Caco-2 (cell line): ENCODE data around the gene PTPRN2. TPM values are rescaled to one million over a fixed set of nuclear protein-coding genes. Genes with fewer than 3 reads are reported as not detected.
A peak's percentile ranks its signal among the peaks of the same experiment; 100 is the strongest.

Experiments
- BruUV-seq: library from RNA; stranded (reverse); fragments of 400-500 nt; replicated peaks from 2 replicates; lab custom pipeline; 2021; lab: Mats Ljungman, UMichigan
- CTCF ChIA-PET: fragments of 300-600 bp; sonication (Branson Sonifier 250); formaldehyde crosslinking; loops from one replicate; lab custom pipeline; 2022; ENCODE audit warnings: antibody characterized with exemption; lab: Charles Lee
- POLR2A ChIA-PET: fragments of 300-600 bp; sonication (Branson Sonifier 250); formaldehyde crosslinking; loops from one replicate; lab custom pipeline; 2022; ENCODE audit warnings: antibody characterized with exemption; lab: Charles Lee
- DNase-seq, 2 experiments: peaks; one replicate each; pipeline versions ENCODE4 v3.0.0 to v3.0.0-alpha.2; 2020 to 2022
- H3K27me3 ChIP-seq: replicated peaks from 2 replicates; pipeline ENCODE4 v1.6.0; 2011; ENCODE audit warnings: low read length; ENCODE audit not compliant: control insufficient read depth, insufficient read depth
- H3K36me3 ChIP-seq: 2 replicates; pipeline ENCODE4 v1.5.1; 2011; ENCODE audit warnings: low read length; ENCODE audit not compliant: control insufficient read depth, insufficient read depth
- H3K4me1 ChIP-seq: fragments of 250-450 bp; sonication (Bioruptor Pico); 2 replicates; pipeline ENCODE4 v1.5.1; 2020; ENCODE audit warnings: mild to moderate bottlenecking
- H3K4me3 ChIP-seq: 2 replicates; pipeline ENCODE4 v1.5.1; 2011; ENCODE audit warnings: low read depth, mild to moderate bottlenecking, control low read depth, low read length
- H3K9me3 ChIP-seq: fragments of 250-450 bp; sonication (Bioruptor Pico); 2 replicates; pipeline ENCODE4 v1.5.1; 2020; ENCODE audit warnings: mild to moderate bottlenecking, moderate library complexity
- H3K27ac Mint-ChIP-seq: one replicate; pipeline ENCODE4 v1.8.0; 2022; ENCODE audit warnings: mixed read lengths; ENCODE audit not compliant: unreplicated experiment
- H3K27me3 Mint-ChIP-seq: one replicate; pipeline ENCODE4 v1.8.0; 2022; ENCODE audit warnings: mixed read lengths; ENCODE audit not compliant: insufficient read depth, unreplicated experiment
- H3K36me3 Mint-ChIP-seq: one replicate; pipeline ENCODE4 v1.8.0; 2022; ENCODE audit warnings: mild to moderate bottlenecking, mixed read lengths; ENCODE audit not compliant: insufficient read depth, unreplicated experiment
- H3K4me1 Mint-ChIP-seq: one replicate; pipeline ENCODE4 v1.8.0; 2022; ENCODE audit warnings: low read depth, mixed read lengths; ENCODE audit not compliant: unreplicated experiment
- H3K4me3 Mint-ChIP-seq: one replicate; pipeline ENCODE4 v1.8.0; 2022; ENCODE audit warnings: mild to moderate bottlenecking, moderate library complexity, mixed read lengths; ENCODE audit not compliant: unreplicated experiment
- H3K9me3 Mint-ChIP-seq: one replicate; pipeline ENCODE4 v1.8.0; 2022; ENCODE audit warnings: mixed read lengths; ENCODE audit not compliant: unreplicated experiment
- CTCF ChIP-seq, 2 experiments: fragments of 200-600 bp in 1 of 2; IDR thresholded peaks; 1 replicate in 1 of 2; 2 replicates in 1 of 2; pipeline versions ENCODE4 v1.5.1 to v1.8.0; 2011 to 2022; ENCODE audit warnings: antibody characterized with exemption in 1 of 2, control low read depth in 1 of 2, inconsistent platforms in 1 of 2, low read depth in 1 of 2, low read length in 1 of 2, mild to moderate bottlenecking in 1 of 2, moderate library complexity in 1 of 2; ENCODE audit not compliant: insufficient read depth in 1 of 2, severe bottlenecking in 1 of 2, unreplicated experiment in 1 of 2
- intact Hi-C: fragments of 100-400 bp; cut with micrococcal nuclease; formaldehyde crosslinking; loops from one replicate; pipeline ENCODE4 v1.10.0; 2022; ENCODE audit not compliant: unreplicated experiment
- total RNA-seq: library from RNA; stranded (reverse); gene quantifications from 2 replicates; pipeline ENCODE4 v1.2.3, GENCODE V29; 2022

The PTPRN2 gene
- total RNA-seq, 1 experiment from 2014 or later, result 1.4 TPM

GRCh38 chr7:158074896-158075632 lies 512.6 kb downstream of the PTPRN2 start:
- no peaks in the 10 kb centered on the region for H3K36me3 ChIP-seq
- Mint-ChIP-seq H3K27ac (no peak overlapping the region), H3K36me3 (no peaks in the 10 kb centered on the region), H3K4me3 (no peak overlapping the region), H3K4me1 (no peaks in the 10 kb centered on the region), H3K9me3 (peaks cover under 1% of the 10 kb centered on the region), H3K27me3 (no peaks in the 10 kb centered on the region)
- BruUV-seq, result no TSS peak
- H3K27me3 ChIP-seq, result no peaks in the 10 kb centered on the region
- no peak for DNase-seq
- intact Hi-C loops, result no loop called here
- no peak for TF ChIP-seq CTCF (IDR thresholded peaks at IDR 0.05; ENCODE audit: insufficient read depth in 1 of 2, low read depth in 1 of 2, low read length in 1 of 2, severe bottlenecking in 1 of 2, unreplicated experiment in 1 of 2)
- H3K4me1 ChIP-seq, result no peaks in the 10 kb centered on the region
- ChIA-PET POLR2A (no interaction called here), CTCF (no interaction called here)
- no peak overlapping the region for H3K4me3 ChIP-seq
- H3K9me3 ChIP-seq, result no peaks in the 10 kb centered on the region

- Histone ChIP-seq H3K9me3 (no peaks in the 10 kb centered on the region), H3K27me3 (no peaks in the 10 kb centered on the region), H3K4me3 (no peak overlapping the region), H3K36me3 (no peaks in the 10 kb centered on the region), H3K4me1 (no peaks in the 10 kb centered on the region)
- no TSS peak for BruUV-seq
- no peak overlapping the region for H3K27ac Mint-ChIP-seq
- no peak for DNase-seq
- no peak for TF ChIP-seq CTCF (IDR thresholded peaks at IDR 0.05; ENCODE audit: insufficient read depth in 1 of 2, low read depth in 1 of 2, low read length in 1 of 2, severe bottlenecking in 1 of 2, unreplicated experiment in 1 of 2)
- no peaks in the 10 kb centered on the region for H3K4me1 Mint-ChIP-seq
- peaks cover 10% of the 10 kb centered on the region for H3K9me3 Mint-ChIP-seq
- no peaks in the 10 kb centered on the region for H3K36me3 Mint-ChIP-seq
- H3K27me3 Mint-ChIP-seq, result no peaks in the 10 kb centered on the region
- POLR2A ChIA-PET, result no interaction called here
- CTCF ChIA-PET, result no interaction called here
- no peak overlapping the region for H3K4me3 Mint-ChIP-seq
- intact Hi-C loops, result no loop called here
Observed at GRCh38 chr7:158073845-158074840, 513.5 kb downstream of the PTPRN2 start.

GRCh38 chr7:158072991-158073730 lies 514.5 kb downstream of the PTPRN2 start:
- no TSS peak for BruUV-seq
- Mint-ChIP-seq H3K36me3 (no peaks in the 10 kb centered on the region), H3K9me3 (peaks cover 13% of the 10 kb centered on the region), H3K27me3 (no peaks in the 10 kb centered on the region), H3K4me1 (no peaks in the 10 kb centered on the region), H3K4me3 (no peak overlapping the region), H3K27ac (no peak overlapping the region)
- POLR2A ChIA-PET, result no interaction called here
- Histone ChIP-seq H3K4me3 (no peak overlapping the region), H3K9me3 (no peaks in the 10 kb centered on the region), H3K27me3 (no peaks in the 10 kb centered on the region), H3K4me1 (no peaks in the 10 kb centered on the region), H3K36me3 (no peaks in the 10 kb centered on the region)
- peak in 1 of 2 experiments; percentile 8 for DNase-seq
- CTCF ChIA-PET, result no interaction called here
- no peak for TF ChIP-seq CTCF (IDR thresholded peaks at IDR 0.05; ENCODE audit: insufficient read depth in 1 of 2, low read depth in 1 of 2, low read length in 1 of 2, severe bottlenecking in 1 of 2, unreplicated experiment in 1 of 2)
- intact Hi-C loops, result no loop called here
